Epithelial cell of esophagus (primary cell): Measurements from ENCODE around the gene ASS1.
A peak's percentile ranks its signal among the peaks of the same experiment; 100 is the strongest.

Experiments used
- DNase-seq: peaks from one replicate; pipeline ENCODE4 v3.0.0; 2010; ENCODE audit warnings: low read depth
- H3K4me3 ChIP-seq: 2 replicates; pipeline ENCODE4 v1.5.1; 2011; ENCODE audit warnings: mild to moderate bottlenecking, low read length, control low read depth
- TF ChIP-seq, protein P1 (sequence below): IDR thresholded peaks from 2 replicates; pipeline ENCODE4 v1.5.1; 2011; ENCODE audit warnings: low read depth, mild to moderate bottlenecking, low read length, control low read depth, inconsistent platforms; ENCODE audit not compliant: insufficient read depth; ENCODE audit errors: missing control alignments

ASS1 gene

GRCh38 chr9:130409246-130409645 is 35.5 kb upstream of the ASS1 start:
- DNase-seq: no peak
- no peak overlapping the region for H3K4me3 ChIP-seq
- TF ChIP-seq, protein P1, sequence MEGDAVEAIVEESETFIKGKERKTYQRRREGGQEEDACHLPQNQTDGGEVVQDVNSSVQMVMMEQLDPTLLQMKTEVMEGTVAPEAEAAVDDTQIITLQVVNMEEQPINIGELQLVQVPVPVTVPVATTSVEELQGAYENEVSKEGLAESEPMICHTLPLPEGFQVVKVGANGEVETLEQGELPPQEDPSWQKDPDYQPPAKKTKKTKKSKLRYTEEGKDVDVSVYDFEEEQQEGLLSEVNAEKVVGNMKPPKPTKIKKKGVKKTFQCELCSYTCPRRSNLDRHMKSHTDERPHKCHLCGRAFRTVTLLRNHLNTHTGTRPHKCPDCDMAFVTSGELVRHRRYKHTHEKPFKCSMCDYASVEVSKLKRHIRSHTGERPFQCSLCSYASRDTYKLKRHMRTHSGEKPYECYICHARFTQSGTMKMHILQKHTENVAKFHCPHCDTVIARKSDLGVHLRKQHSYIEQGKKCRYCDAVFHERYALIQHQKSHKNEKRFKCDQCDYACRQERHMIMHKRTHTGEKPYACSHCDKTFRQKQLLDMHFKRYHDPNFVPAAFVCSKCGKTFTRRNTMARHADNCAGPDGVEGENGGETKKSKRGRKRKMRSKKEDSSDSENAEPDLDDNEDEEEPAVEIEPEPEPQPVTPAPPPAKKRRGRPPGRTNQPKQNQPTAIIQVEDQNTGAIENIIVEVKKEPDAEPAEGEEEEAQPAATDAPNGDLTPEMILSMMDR: no peak

DNA sequence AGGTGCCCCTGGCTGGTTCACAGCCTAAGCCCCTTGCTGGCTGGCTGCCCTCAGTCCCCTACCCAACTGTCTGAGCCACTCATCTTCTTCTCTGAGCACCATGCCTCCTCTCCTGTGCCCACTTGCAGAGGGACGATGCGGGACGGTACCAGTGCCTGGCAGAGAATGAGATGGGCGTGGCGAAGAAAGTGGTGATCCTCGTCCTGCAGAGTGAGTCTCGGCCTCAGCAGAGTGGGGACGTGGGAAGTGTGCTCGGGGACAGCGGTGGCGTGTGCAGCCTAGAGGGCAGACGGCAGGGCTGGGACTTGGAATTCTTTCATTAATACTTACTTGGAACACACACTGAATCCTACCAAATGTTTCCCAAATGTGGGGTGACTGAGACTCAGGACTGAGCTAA is 34.3 kb upstream of the ASS1 start:
- H3K4me3 ChIP-seq: no peak overlapping the region
- no peak for DNase-seq
- TF ChIP-seq, protein P1: no peak

DNA sequence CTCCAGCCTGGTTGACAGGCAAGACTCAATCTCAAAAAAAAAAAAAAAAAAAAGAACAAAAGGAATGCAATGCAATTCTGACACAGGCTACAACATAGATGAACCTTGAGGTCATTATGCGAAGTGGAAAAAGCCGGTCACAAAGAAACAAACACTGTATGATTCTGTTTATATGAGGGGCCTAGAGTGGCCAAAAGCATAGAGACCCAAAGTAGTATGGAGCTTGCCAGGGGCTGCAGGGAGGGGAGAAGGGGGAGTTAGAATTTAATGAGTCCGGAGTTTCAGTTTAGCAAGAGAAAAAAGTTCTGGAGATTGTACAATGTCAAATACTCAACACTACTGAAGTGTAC is 33.2 kb upstream of the ASS1 start:
- no peak for DNase-seq
- TF ChIP-seq, protein P1: no peak

DNA sequence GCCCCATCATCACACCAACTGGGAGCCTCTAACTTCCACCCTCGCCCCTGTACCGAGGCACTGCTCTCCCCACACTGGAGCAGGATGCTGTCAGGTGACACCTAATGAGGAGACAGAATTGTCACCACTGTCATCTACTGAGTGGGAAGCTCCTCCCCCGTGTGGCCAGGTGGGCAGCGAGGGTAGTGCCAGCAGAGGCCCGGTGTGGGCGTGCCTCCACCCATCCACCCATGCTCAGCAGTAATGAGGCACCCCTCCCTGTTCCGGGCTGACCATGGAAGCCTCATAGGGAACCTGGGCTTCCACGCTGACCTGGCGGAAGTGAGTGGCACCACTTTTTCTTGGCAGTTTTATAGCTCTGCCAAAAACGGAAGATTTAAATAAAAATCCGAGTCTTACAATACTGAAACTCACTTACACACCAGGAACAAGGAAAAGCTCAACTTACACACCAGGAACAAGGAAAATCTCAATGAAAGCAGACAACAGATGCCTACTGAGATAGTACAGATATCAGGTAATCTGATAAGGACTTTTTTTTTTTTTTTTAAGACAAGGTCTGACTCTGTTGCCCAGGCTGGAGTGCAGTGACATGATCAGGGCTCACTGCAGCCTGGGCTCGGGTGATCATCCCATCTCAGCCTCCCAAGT is 30.6 kb upstream of the ASS1 start:
- DNase-seq: no peak
- TF ChIP-seq, protein P1: no peak
- H3K4me3 ChIP-seq: no peak overlapping the region

More for the DNA sequence above, 33.2 kb upstream of the ASS1 start:
- no peak overlapping the region for H3K4me3 ChIP-seq

GRCh38 chr9:130414910-130415746 is 29.6 kb upstream of the ASS1 start:
- DNase-seq: no peak
- no peak overlapping the region for H3K4me3 ChIP-seq
- TF ChIP-seq, protein P1: no peak

- DNase-seq: peak; percentile 20
- TF ChIP-seq, protein P1: no peak
- H3K4me3 ChIP-seq: no peak overlapping the region
Observed at GRCh38 chr9:130417602-130418001, 27.2 kb upstream of the ASS1 start.
